PC-9 (cell line): ENCODE data around the gene PDP2.

Experiments used
- CTCF ChIP-seq: fragments of 200-600 bp; sonication (generic); conservative IDR thresholded peaks from 2 replicates; pipeline ENCODE4 v1.6.1; 2017; ENCODE audit warnings: mixed run types, antibody characterized with exemption, mild to moderate bottlenecking, moderate library complexity
- EZH2 ChIP-seq: fragments of 200-600 bp; sonication (generic); IDR thresholded peaks from 2 replicates; pipeline ENCODE4 v1.8.0; 2017; ENCODE audit warnings: antibody characterized with exemption, low read depth

- no peak for TF ChIP-seq CTCF
- no peak for TF ChIP-seq EZH2
Observed at GRCh38 chr16:66914541-66914940, 34.2 kb downstream of the PDP2 start.
